GM18907 (cell line): Measurements from ENCODE around the gene ABLIM1.

Experiments used
- ATAC-seq: cut with Tn5 transposase; IDR thresholded peaks from one replicate; pipeline ENCODE4 v1.9.1; 2021; ENCODE audit warnings: mild to moderate bottlenecking, moderate library complexity; ENCODE audit not compliant: unreplicated experiment

ABLIM1 gene

GRCh38 chr10:114523876-114524275 is 134.2 kb downstream of the ABLIM1 start:
- ATAC-seq: no peak

- ATAC-seq: no peak
Observed at GRCh38 chr10:114521255-114521654, 136.8 kb downstream of the ABLIM1 start.

- ATAC-seq: no peak
Observed at GRCh38 chr10:114520453-114520852, 137.6 kb downstream of the ABLIM1 start.

DNA sequence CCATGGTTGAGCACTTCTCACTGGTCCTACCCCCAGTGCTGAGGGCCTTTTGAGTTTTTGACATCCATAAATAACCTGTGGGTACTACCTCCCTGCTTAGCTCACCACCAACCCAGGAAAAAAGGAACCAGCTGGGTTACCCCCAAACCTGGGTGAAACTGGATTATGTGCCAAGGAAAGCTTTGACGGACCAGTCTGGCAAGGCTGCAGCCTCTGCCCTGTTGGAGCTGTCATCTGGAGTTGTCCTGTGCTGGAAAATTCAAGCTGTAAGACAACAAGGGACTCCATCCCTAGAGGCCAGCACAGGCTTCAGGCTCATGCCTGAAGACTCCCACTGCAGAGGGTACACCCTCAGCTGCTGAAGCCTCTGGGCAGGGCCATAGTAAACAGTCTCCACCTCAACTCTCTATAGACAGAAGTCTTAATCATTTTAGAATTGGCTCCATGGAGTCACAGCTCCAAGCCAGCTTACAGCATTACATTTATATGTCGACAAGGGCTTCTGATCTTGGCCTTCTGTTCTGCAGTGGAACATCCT is 138.2 kb downstream of the ABLIM1 start:
- ATAC-seq: no peak

DNA sequence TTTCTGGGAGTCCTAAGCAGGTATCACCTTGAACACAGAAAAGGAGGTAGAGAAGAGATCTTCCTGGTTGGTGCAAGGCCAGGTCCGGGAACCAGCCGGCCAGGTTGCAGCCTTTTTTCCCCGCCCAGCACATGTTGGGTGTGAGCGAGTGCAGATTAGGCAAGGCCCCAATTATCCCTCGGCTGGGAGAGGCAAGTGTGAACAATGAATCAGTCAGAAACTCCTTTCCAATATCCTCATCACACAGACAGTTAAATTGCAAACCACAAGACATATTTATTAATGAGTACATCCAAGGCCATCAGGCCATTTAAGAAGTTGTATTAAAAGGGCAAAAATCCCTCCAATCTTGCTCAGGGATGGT is 138.8 kb downstream of the ABLIM1 start:
- ATAC-seq: no peak

- no peak for ATAC-seq
Observed at GRCh38 chr10:114518401-114519305, 139.4 kb downstream of the ABLIM1 start.

DNA sequence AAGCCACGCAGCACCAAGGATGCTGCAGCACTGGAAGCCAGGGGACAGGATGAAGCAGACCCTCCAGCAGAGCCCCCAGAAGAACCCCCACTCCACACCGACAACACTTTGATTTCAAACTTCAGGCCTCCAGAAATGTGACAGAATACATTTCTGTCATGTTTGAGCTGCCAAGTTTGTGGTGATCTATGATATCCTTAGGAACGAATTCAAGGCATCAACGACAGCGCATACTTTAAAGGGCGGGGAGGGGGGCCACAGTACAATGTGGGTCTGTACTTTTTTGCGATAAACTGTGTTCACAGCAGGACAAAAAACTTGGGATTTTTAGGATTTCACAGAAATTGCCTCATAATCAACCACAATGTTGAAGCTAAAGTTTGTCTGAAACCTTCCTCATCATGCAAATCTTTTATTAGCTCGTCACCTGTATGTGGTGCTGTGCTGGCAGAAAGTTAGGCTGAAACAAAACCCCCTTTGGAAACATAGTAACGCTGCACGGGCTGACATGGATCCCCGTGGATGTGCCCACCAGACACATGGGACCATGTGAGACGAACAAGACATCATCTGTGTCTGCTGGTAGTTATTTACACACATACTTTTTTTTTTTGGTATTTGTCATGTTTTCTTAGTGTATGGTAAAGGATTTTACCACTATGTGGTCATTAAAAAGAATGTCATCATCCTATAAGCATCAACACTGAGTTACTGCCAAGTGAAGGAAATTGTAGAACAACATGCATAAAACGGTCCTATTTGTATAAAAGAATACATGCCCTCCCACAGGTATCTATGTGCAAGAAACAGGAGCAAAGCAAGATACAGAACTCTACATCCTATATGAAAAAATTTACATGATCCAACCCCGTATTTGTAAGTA is 140.5 kb downstream of the ABLIM1 start:
- no peak for ATAC-seq

DNA sequence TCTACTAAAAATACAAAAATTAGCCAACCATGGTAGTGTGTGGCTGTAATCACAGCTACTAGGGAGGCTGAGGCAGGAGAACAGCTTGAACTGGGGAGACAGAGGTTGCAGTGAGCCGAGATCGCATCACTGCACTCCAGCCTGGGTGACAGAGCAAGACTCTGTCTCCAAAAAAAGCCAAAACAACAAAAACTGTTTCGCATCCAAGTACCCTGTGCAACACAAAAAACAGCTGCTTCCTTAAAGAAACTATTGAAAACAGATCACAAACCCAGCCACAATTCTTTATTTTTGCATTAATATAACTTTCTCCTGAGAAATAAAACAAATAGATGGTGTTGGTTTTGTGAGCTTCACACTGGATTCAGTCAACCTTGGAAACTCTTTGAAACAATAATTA is 141.7 kb downstream of the ABLIM1 start:
- ATAC-seq: no peak

DNA sequence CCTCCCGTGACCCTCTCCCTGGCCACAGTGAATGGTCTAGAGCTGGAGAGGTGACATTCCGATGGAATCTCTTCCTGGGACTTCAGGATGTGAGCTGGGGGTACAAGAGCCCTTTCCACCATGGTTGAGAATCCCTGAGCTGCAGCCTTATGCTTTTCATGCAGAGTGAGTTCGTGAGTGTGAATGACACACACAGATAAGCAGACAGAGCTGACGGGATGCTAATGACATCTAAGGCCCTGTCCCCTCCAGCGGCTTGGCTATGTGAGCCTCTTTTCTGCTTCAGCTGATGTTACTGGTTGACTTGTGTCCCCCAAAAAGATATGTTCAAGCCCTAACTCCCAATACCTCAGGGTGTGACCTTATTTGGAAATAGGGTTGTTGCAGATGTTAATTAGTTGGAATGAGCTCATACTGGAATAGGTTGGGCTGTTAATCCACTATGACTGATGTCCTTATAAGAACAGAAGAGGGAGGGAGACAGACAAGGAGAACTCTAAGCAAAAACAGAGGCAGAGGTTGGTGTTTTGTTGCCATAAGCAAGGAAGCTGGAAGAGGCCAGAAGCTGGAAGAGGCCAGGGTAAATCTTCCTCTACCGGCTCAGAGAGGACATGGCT is 142.7 kb downstream of the ABLIM1 start:
- no peak for ATAC-seq

DNA sequence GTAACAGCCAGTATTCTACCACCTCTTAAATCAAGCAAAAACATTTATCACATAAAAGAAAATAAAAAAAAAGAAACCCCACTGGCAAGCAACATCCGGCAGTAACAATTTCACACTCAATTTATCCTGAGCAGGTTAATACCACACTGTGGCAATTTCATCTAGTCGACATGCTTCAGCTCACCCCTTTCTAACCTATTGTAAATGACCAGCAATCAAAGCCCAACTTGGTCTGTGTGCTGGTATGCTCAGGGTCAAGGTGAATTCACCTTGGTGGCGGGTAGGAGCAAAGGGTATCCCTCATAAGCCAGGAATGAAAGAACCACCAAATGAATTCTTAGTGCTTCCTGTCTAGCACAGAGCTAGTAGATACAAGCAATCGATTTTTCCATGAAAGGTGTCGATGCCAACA is 144.7 kb downstream of the ABLIM1 start:
- no peak for ATAC-seq

GRCh38 chr10:114511881-114512280 is 146.2 kb downstream of the ABLIM1 start:
- no peak for ATAC-seq

DNA sequence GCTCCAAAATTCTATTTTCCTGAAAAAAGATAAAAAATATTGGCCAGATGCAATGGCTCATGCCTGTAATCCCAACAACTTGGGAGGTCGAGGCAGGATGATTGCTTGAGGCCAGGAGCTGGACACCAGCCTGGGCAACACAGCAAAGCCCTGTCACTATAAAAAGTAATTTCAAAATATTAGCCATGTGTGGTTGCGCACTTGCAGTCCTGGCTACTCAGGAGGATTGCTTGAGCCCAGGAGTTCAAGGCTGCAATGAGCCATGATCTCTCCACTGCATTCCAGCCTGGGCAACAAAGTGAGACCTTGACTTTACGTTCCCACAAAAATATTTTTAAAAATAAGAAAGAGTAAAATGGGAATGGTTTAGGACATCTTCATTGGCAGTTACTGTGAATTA is 149.7 kb downstream of the ABLIM1 start:
- ATAC-seq: no peak

DNA sequence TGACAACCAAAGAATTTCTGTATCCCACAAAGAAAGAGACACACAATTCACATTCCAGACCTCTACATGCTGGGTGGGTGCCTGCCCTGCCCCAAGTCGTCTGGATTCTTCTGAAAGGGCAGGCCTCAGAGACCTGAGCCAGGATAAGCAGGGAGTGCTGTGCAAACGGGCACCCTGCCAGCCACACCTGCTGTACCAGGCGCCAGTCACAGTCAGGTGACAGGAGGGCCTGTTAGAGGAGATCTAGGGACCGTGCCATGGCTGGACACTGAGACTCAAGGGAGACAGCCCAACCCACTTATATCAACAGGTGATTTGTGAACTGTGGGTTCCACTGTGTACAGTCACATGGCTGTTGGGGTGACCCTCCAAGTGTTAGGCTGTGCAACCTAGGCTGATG is 150.6 kb downstream of the ABLIM1 start:
- no peak for ATAC-seq

GRCh38 chr10:114506871-114507385 is 151.1 kb downstream of the ABLIM1 start:
- ATAC-seq: no peak

DNA sequence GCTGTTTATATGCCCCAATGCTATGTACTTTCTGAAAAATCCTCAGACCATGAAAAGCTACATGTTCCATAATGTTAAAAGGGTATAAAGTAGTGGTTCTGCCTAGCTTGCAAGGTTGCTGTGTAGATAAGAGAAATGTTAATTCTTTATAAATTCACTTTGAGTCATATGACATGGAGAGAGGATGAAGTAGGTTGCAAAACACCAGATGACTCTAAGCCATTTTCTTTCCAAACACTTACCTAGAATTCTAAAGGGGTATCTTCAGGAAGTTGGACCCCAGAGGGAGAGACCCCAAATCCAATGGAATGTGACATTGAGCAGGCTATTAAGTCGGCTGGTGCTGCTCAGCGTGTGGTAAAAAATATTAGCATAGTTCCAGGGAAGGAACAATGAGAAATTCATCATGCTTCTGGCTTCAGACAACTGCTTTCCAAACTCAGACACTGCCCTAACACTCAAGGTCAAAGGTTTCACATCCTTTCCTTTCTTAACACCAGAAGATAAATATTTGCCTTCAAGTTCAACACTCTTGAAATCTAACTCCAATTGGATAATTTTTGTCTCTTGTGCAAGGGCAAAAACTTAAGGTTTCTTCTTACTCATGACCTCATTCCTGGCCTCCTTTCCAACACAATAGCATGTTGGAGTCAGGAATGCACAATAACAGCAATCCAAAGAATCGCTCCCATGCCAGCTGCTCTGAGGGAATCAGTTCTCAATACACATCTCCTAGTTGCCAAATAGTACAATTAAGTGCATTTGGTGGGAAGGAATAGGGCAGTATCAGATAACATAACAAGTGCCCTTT is 153.1 kb downstream of the ABLIM1 start:
- no peak for ATAC-seq

DNA sequence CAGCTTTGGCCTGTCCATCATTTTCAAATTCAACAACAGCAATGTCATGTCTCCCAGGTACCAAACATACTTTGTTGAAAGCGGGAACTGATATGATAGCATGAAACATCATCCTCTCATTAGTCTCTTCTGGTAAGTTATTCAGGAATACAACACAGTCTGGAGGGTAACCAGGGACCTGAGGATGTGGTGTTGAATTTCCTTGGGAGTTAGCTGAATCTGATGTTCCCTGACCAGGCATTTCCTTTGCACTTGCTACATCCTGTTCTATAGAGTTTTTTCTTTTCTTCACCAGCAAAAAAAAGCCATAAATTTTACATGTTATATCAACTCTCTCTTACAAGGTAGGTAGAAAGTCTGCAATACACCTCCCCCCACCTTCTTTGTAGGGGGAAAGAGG is 156.0 kb downstream of the ABLIM1 start:
- no peak for ATAC-seq

DNA sequence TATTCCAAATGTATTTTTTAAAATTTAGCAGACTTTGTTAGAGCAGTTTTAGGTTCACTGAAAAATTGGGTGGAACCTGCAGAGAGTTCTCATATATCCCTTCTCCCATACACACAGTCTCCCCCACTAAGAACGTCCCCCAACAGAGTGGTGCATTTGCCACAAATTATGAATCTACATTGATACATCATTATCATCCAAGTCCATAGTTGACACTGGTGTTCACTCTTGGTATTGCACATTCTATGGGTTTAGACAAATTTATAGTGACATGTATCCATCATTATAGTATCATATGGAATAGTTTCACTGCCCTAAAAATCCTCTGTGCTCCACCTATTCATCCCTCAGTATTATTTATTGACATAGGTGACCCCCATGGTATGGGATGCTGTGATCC is 156.4 kb downstream of the ABLIM1 start:
- no peak for ATAC-seq

- no peak for ATAC-seq
Observed at GRCh38 chr10:114500643-114501042, 157.4 kb downstream of the ABLIM1 start.

DNA sequence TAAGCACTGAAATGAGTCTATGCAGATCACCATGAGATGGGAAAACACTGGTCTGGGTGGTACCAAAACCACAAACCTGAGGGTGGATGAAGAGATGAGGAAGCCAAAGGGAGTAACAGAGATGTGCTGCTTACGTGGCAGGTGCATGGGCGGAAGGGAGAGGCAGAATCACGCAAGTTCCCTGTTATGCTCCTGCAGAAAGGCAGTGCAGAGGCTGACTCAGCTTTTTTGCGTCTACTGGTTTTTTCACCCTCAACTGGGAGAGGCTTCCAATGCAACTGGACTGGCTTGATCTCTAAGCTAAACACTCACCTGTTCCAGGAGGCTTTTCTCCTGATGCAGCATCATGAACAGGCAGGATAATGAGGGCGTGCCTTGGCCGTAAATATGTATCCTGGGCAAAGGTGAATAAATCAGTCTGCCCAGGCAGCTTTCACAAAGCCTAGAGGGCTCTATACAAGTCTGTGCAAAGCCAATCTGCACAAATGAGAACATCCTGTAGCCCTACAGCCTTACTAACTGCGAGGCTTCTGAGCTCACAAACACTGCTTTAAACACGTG is 158.4 kb downstream of the ABLIM1 start:
- ATAC-seq: no peak

- peak; percentile 27 for ATAC-seq
Observed at GRCh38 chr10:114499116-114499515, 159.0 kb downstream of the ABLIM1 start.
